ENCODE measurements around the gene ITPKC. TPM values are rescaled to one million over a fixed set of nuclear protein-coding genes. Genes with fewer than 3 reads are reported as not detected.
A peak's percentile ranks its signal among the peaks of the same experiment; 100 is the strongest.

ITPKC gene
- 4.8 TPM for polyA plus RNA-seq (2013, experiment 1 of 2)
- polyA plus RNA-seq (2013, experiment 2 of 2): 4.6 TPM

- Histone ChIP-seq H2BK120ac (ENCODE audit: low read depth, low read length) (no peak within 1 kb of the TSS), H4K8ac (ENCODE audit: low read depth, low read length) (peak within 1 kb of the TSS; percentile 29), H3K36me3 (ENCODE audit: control insufficient read depth, insufficient read depth, low read length) (no peaks in the 10 kb centered on the region), H3K23ac (ENCODE audit: low read length) (peak within 1 kb of the TSS; percentile 29), H2AK5ac (ENCODE audit: low read length) (peak within 1 kb of the TSS; percentile 4), H3K4me1 (ENCODE audit: control insufficient read depth, low read depth, low read length) (peaks cover 6% of the 10 kb centered on the region), H2BK5ac (ENCODE audit: low read length) (peak within 1 kb of the TSS; percentile 50), H3K9ac (ENCODE audit: low read length) (peak within 1 kb of the TSS; percentile 87), H3K79me2 (ENCODE audit: control insufficient read depth, insufficient read depth, low read length) (peaks cover 17% of the 10 kb centered on the region), H3K79me1 (ENCODE audit: low read length) (peaks cover 10% of the 10 kb centered on the region), H3K4me3 (ENCODE audit: low read length) (peak within 1 kb of the TSS; percentile 89), H3K56ac (ENCODE audit: low read length) (peak within 1 kb of the TSS; percentile 96), H3K4ac (ENCODE audit: low read depth, low read length) (peak within 1 kb of the TSS; percentile 83), H3K4me2 (ENCODE audit: low read length) (peak within 1 kb of the TSS; percentile 79), H2BK15ac (replicated peaks; ENCODE audit: low read depth) (no peak within 1 kb of the TSS), H3K27me3 (ENCODE audit: insufficient read depth, low read length, poor library complexity) (no peaks in the 10 kb centered on the region), H3K27ac (ENCODE audit: low read depth, low read length) (peak within 1 kb of the TSS; percentile 71), H4K5ac (ENCODE audit: low read length) (no peak within 1 kb of the TSS), H3K18ac (ENCODE audit: low read length) (peak within 1 kb of the TSS; percentile 77)
- DNase-seq: peak; percentile 99
- no CpG with 5 or more reads among the region's 76 CpGs for WGBS (ENCODE audit: extremely low coverage, insufficient coverage, low lambda C conversion rate)
These were observed at the start of gene ITPKC, which contains the start of gene COQ8B for GRCh38 chr19:40716482-40717324. TSS of gene ITPKC (plus strand) at chr19:40717112. CDS start at chr19:40717136, 24 bp downstream. TSS of gene COQ8B (minus strand) at chr19:40716886. CDS start at chr19:40714632, 2,254 bp downstream.

GRCh38 chr19:40667602-40668001 is 49.3 kb upstream of the ITPKC start:
- DNase-seq: no peak
- no peak overlapping the region for H3K56ac ChIP-seq (ENCODE audit: low read length)
- no CpG with 5 or more reads among the region's 14 CpGs for WGBS (ENCODE audit: extremely low coverage, insufficient coverage, low lambda C conversion rate)

GRCh38 chr19:40668991-40669614 is 47.8 kb upstream of the ITPKC start:
- DNase-seq: no peak
- Histone ChIP-seq H3K4me2 (ENCODE audit: low read length) (no peak overlapping the region), H3K4me3 (ENCODE audit: low read length) (no peak overlapping the region), H2BK5ac (ENCODE audit: low read length) (no peak overlapping the region), H3K4me1 (ENCODE audit: control insufficient read depth, low read depth, low read length) (no peaks in the 10 kb centered on the region), H3K56ac (ENCODE audit: low read length) (no peak overlapping the region), H2BK120ac (ENCODE audit: low read depth, low read length) (no peak overlapping the region), H3K27me3 (ENCODE audit: insufficient read depth, low read length, poor library complexity) (no peaks in the 10 kb centered on the region), H3K18ac (ENCODE audit: low read length) (no peak overlapping the region), H3K23ac (ENCODE audit: low read length) (no peak overlapping the region), H3K4ac (ENCODE audit: low read depth, low read length) (no peak overlapping the region), H4K5ac (ENCODE audit: low read length) (no peak overlapping the region), H3K27ac (ENCODE audit: low read depth, low read length) (no peak overlapping the region), H2AK5ac (ENCODE audit: low read length) (no peak overlapping the region), H2BK15ac (replicated peaks; ENCODE audit: low read depth) (no peak overlapping the region), H3K79me2 (ENCODE audit: control insufficient read depth, insufficient read depth, low read length) (no peaks in the 10 kb centered on the region), H3K9ac (ENCODE audit: low read length) (no peak overlapping the region), H3K79me1 (ENCODE audit: low read length) (no peaks in the 10 kb centered on the region), H3K36me3 (ENCODE audit: control insufficient read depth, insufficient read depth, low read length) (peaks cover 21% of the 10 kb centered on the region), H4K8ac (ENCODE audit: low read depth, low read length) (no peak overlapping the region)
- no CpG with 5 or more reads among the region's 7 CpGs for WGBS (ENCODE audit: extremely low coverage, insufficient coverage, low lambda C conversion rate)

More at GRCh38 chr19:40667602-40668001, 49.3 kb upstream of the ITPKC start:
- no peaks in the 10 kb centered on the region for H3K4me1 ChIP-seq (ENCODE audit: control insufficient read depth, low read depth, low read length)
- H3K36me3 ChIP-seq (ENCODE audit: control insufficient read depth, insufficient read depth, low read length): peaks cover 19% of the 10 kb centered on the region
- no peaks in the 10 kb centered on the region for H3K79me1 ChIP-seq (ENCODE audit: low read length)
- H3K23ac ChIP-seq (ENCODE audit: low read length): no peak overlapping the region
- no peak overlapping the region for H2AK5ac ChIP-seq (ENCODE audit: low read length)
- no peak overlapping the region for H3K9ac ChIP-seq (ENCODE audit: low read length)
- H4K5ac ChIP-seq (ENCODE audit: low read length): no peak overlapping the region
- no peak overlapping the region for H3K4me2 ChIP-seq (ENCODE audit: low read length)
- no peak overlapping the region for H3K18ac ChIP-seq (ENCODE audit: low read length)
- H3K4me3 ChIP-seq (ENCODE audit: low read length): no peak overlapping the region
- no peak overlapping the region for H4K8ac ChIP-seq (ENCODE audit: low read depth, low read length)
- no peak overlapping the region for H3K4ac ChIP-seq (ENCODE audit: low read depth, low read length)
- H2BK15ac ChIP-seq (replicated peaks; ENCODE audit: low read depth): no peak overlapping the region
- no peaks in the 10 kb centered on the region for H3K79me2 ChIP-seq (ENCODE audit: control insufficient read depth, insufficient read depth, low read length)
- no peak overlapping the region for H2BK5ac ChIP-seq (ENCODE audit: low read length)
- no peak overlapping the region for H2BK120ac ChIP-seq (ENCODE audit: low read depth, low read length)
- H3K27ac ChIP-seq (ENCODE audit: low read depth, low read length): no peak overlapping the region
- no peaks in the 10 kb centered on the region for H3K27me3 ChIP-seq (ENCODE audit: insufficient read depth, low read length, poor library complexity)

DNA sequence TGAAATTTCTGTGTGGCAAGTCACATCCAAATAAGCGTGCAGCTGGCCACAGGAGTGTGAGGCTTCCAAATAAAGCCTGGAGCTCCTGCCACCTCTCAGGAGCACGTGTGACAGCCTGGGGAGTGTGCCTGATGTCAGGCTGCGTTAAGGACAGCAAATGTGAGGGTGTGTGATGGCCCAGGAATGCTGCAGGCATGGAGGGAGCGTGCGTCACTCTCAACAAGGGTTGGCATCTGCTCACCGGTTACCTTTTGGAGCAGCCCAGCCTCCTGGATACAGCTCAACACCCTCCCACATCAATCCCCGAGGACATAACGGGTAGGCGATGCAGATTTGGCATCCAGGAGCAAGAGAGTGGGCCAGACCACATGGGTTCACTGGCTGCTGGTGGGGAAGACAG is 45.5 kb upstream of the ITPKC start:
- no peaks in the 10 kb centered on the region for H3K79me1 ChIP-seq (ENCODE audit: low read length)
- H2BK5ac ChIP-seq (ENCODE audit: low read length): no peak overlapping the region
- no peak for DNase-seq
- no peak overlapping the region for H2AK5ac ChIP-seq (ENCODE audit: low read length)
- no CpG with 5 or more reads among the region's 9 CpGs for WGBS (ENCODE audit: extremely low coverage, insufficient coverage, low lambda C conversion rate)
- no peak overlapping the region for H4K5ac ChIP-seq (ENCODE audit: low read length)
- no peak overlapping the region for H2BK15ac ChIP-seq (replicated peaks; ENCODE audit: low read depth)
- H3K4me1 ChIP-seq (ENCODE audit: control insufficient read depth, low read depth, low read length): no peaks in the 10 kb centered on the region
- no peak overlapping the region for H2BK120ac ChIP-seq (ENCODE audit: low read depth, low read length)
- H4K8ac ChIP-seq (ENCODE audit: low read depth, low read length): no peak overlapping the region
- H3K56ac ChIP-seq (ENCODE audit: low read length): no peak overlapping the region
- no peak overlapping the region for H3K4me2 ChIP-seq (ENCODE audit: low read length)
- no peak overlapping the region for H3K4ac ChIP-seq (ENCODE audit: low read depth, low read length)
- H3K4me3 ChIP-seq (ENCODE audit: low read length): no peak overlapping the region
- no peak overlapping the region for H3K23ac ChIP-seq (ENCODE audit: low read length)
- no peak overlapping the region for H3K9ac ChIP-seq (ENCODE audit: low read length)
- H3K79me2 ChIP-seq (ENCODE audit: control insufficient read depth, insufficient read depth, low read length): no peaks in the 10 kb centered on the region
- no peak overlapping the region for H3K18ac ChIP-seq (ENCODE audit: low read length)
- H3K27ac ChIP-seq (ENCODE audit: low read depth, low read length): no peak overlapping the region
- no peaks in the 10 kb centered on the region for H3K27me3 ChIP-seq (ENCODE audit: insufficient read depth, low read length, poor library complexity)
- H3K36me3 ChIP-seq (ENCODE audit: control insufficient read depth, insufficient read depth, low read length): peaks cover 23% of the 10 kb centered on the region

DNA sequence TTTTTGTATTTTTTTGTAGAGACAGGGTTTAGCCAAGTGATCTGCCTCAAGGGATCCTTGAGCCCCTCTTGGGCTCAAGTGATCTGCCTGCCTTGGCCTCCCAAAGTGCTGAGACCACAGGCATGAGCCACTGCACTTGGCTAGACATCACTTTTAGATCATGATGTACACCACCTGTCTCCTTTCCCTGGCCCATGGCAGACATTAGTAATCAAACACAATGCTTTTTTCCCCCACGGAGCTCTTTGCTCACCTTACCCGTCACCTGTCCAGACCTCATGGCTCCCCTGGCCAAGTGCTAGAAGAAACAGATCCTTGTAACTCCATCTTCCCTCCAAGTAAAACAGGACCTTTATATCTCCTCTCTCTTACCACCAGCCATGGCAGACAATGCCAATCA is 44.9 kb upstream of the ITPKC start:
- WGBS (ENCODE audit: extremely low coverage, insufficient coverage, low lambda C conversion rate): no CpG with 5 or more reads among the region's 2 CpGs
- Histone ChIP-seq H2BK120ac (ENCODE audit: low read depth, low read length) (no peak overlapping the region), H3K36me3 (ENCODE audit: control insufficient read depth, insufficient read depth, low read length) (peaks cover 23% of the 10 kb centered on the region), H4K5ac (ENCODE audit: low read length) (no peak overlapping the region), H3K79me2 (ENCODE audit: control insufficient read depth, insufficient read depth, low read length) (no peaks in the 10 kb centered on the region), H3K27me3 (ENCODE audit: insufficient read depth, low read length, poor library complexity) (no peaks in the 10 kb centered on the region), H4K8ac (ENCODE audit: low read depth, low read length) (no peak overlapping the region), H3K4me1 (ENCODE audit: control insufficient read depth, low read depth, low read length) (no peaks in the 10 kb centered on the region), H3K9ac (ENCODE audit: low read length) (no peak overlapping the region), H3K4me3 (ENCODE audit: low read length) (no peak overlapping the region), H2AK5ac (ENCODE audit: low read length) (no peak overlapping the region), H3K79me1 (ENCODE audit: low read length) (no peaks in the 10 kb centered on the region), H3K56ac (ENCODE audit: low read length) (no peak overlapping the region), H2BK15ac (replicated peaks; ENCODE audit: low read depth) (no peak overlapping the region), H3K4me2 (ENCODE audit: low read length) (no peak overlapping the region), H3K27ac (ENCODE audit: low read depth, low read length) (no peak overlapping the region), H3K4ac (ENCODE audit: low read depth, low read length) (no peak overlapping the region), H3K23ac (ENCODE audit: low read length) (no peak overlapping the region), H3K18ac (ENCODE audit: low read length) (no peak overlapping the region), H2BK5ac (ENCODE audit: low read length) (no peak overlapping the region)
- no peak for DNase-seq
